Subcutaneous abdominal adipose tissue (tissue), 5 donors: ENCODE data around the gene ARMH1.
"Not testable (repeated sequence)": the region's sequence is repeated elsewhere in the genome, so short reads cannot be mapped to it uniquely, and the experiment has no call there.

Experiments used
- H3K27ac ChIP-seq: one replicate; pipeline ENCODE4 v1.7.0; 2013; ENCODE audit warnings: low read depth, mild to moderate bottlenecking, inconsistent platforms, low read length, moderate library complexity
- H3K27me3 ChIP-seq, 5 donors: one replicate each; pipeline ENCODE4 v1.7.0; 2013; ENCODE audit warnings: low read length in 5 of 5, inconsistent platforms in 1 of 5; ENCODE audit not compliant: control insufficient read depth in 5 of 5, insufficient read depth in 4 of 5
- H3K36me3 ChIP-seq, 5 donors: one replicate each; pipeline ENCODE4 v1.7.0; 2013; ENCODE audit warnings: low read length in 5 of 5; ENCODE audit not compliant: control insufficient read depth in 5 of 5, insufficient read depth in 5 of 5
- H3K4me1 ChIP-seq, 5 donors: one replicate each; pipeline ENCODE4 v1.7.0; 2013; ENCODE audit warnings: low read length in 5 of 5, mild to moderate bottlenecking in 3 of 5, moderate library complexity in 1 of 5; ENCODE audit not compliant: control insufficient read depth in 5 of 5, insufficient read depth in 5 of 5
- H3K4me3 ChIP-seq, 5 donors: one replicate each; pipeline ENCODE4 v1.7.0; 2013; ENCODE audit warnings: low read length in 5 of 5, low read depth in 1 of 5
- H3K9ac ChIP-seq, 5 donors: one replicate each; pipeline ENCODE4 v1.7.0; 2013; ENCODE audit warnings: low read length in 5 of 5, mild to moderate bottlenecking in 4 of 5, moderate library complexity in 3 of 5
- H3K9me3 ChIP-seq, 5 donors: one replicate each; pipeline ENCODE4 v1.7.0; 2013; ENCODE audit warnings: low read length in 5 of 5; ENCODE audit not compliant: control insufficient read depth in 5 of 5
- donor health status: healthy.
- donor health status: healthy.
- donor health status: healthy.
- donor health status: healthy.
- donor health status: healthy.

ARMH1 gene

GRCh38 chr1:44760876-44761275 is 86.4 kb downstream of the ARMH1 start:
- H3K27me3 ChIP-seq = no peaks in the 10 kb centered on the region
- H3K4me3 ChIP-seq = no peak overlapping the region
- no peaks in the 10 kb centered on the region for H3K4me1 ChIP-seq
- H3K27ac ChIP-seq = no peak overlapping the region
- H3K9me3 ChIP-seq = no peaks in the 10 kb centered on the region
- no peaks in the 10 kb centered on the region for H3K36me3 ChIP-seq
- H3K9ac ChIP-seq = no peak overlapping the region

- H3K4me3 ChIP-seq, H3K4me1 ChIP-seq, H3K9ac ChIP-seq, H3K9me3 ChIP-seq, H3K27ac ChIP-seq, H3K27me3 ChIP-seq, H3K36me3 ChIP-seq: not testable (repeated sequence)
Observed at GRCh38 chr1:44766421-44766820, 91.9 kb downstream of the ARMH1 start.
